Osteoblast (primary cell): ENCODE data around the gene COBL. TPM values are rescaled to one million over a fixed set of nuclear protein-coding genes. Genes with fewer than 3 reads are reported as not detected.

Experiments
- DNase-seq: peaks from one replicate; pipeline ENCODE4 v3.0.0; 2011; ENCODE audit warnings: low spot score, mixed read lengths; ENCODE audit not compliant: insufficient read length; ENCODE audit errors: missing footprints
- H2AFZ ChIP-seq: 2 replicates; pipeline ENCODE4 v1.6.0; 2011; ENCODE audit warnings: mild to moderate bottlenecking, low read length
- H3K27ac ChIP-seq: 2 replicates; pipeline ENCODE4 v1.5.1; 2011; ENCODE audit warnings: mild to moderate bottlenecking, low read depth, low read length, moderate library complexity
- H3K27me3 ChIP-seq: 2 replicates; pipeline ENCODE4 v1.6.0; 2012; ENCODE audit warnings: mild to moderate bottlenecking, control low read depth, inconsistent platforms, low read length, moderate library complexity; ENCODE audit not compliant: insufficient read depth
- H3K36me3 ChIP-seq: 2 replicates; pipeline ENCODE4 v1.5.1; 2011; ENCODE audit warnings: mild to moderate bottlenecking, low read length, control low read depth, moderate library complexity; ENCODE audit not compliant: insufficient read depth
- H3K4me1 ChIP-seq: 2 replicates; pipeline ENCODE4 v1.5.1; 2011; ENCODE audit warnings: mild to moderate bottlenecking, low read length, control low read depth, moderate library complexity; ENCODE audit not compliant: insufficient read depth
- H3K4me2 ChIP-seq: 2 replicates; pipeline ENCODE4 v1.6.0; 2011; ENCODE audit warnings: mild to moderate bottlenecking, low read length; ENCODE audit not compliant: insufficient read depth
- H3K4me3 ChIP-seq: fragments of 200-600 bp; sonication (generic); 3 replicates; pipeline ENCODE4 v1.5.1; 2012; ENCODE audit warnings: mild to moderate bottlenecking, low read length, inconsistent platforms; ENCODE audit not compliant: insufficient read depth
- H3K79me2 ChIP-seq: 2 replicates; pipeline ENCODE4 v1.6.0; 2012; ENCODE audit warnings: mild to moderate bottlenecking, low read length, control low read depth, inconsistent platforms; ENCODE audit not compliant: insufficient read depth
- H3K9me3 ChIP-seq: 2 replicates; pipeline ENCODE4 v1.5.1; 2011; ENCODE audit warnings: low read depth, low read length, control low read depth
- H4K20me1 ChIP-seq: 2 replicates; pipeline ENCODE4 v1.6.0; 2012; ENCODE audit warnings: mild to moderate bottlenecking, low read length, control low read depth; ENCODE audit not compliant: insufficient read depth
- CTCF ChIP-seq: IDR thresholded peaks from 2 replicates; pipeline ENCODE4 v1.5.1; 2011; ENCODE audit warnings: mild to moderate bottlenecking, low read depth, low read length, moderate library complexity; ENCODE audit errors: extremely low read depth
- total RNA-seq: library from RNA; depleted of rRNA; stranded (reverse); fragments of >200 nt; gene quantifications from 2 replicates; pipeline ENCODE4 v1.2.3, GENCODE V29; 2012

The COBL gene
- total RNA-seq, 1 donor, result under 0.01 TPM

GRCh38 chr7:51175316-51175991 lies 141.2 kb downstream of the COBL start:
- H3K4me1 ChIP-seq, result no peaks in the 10 kb centered on the region
- H3K4me2 ChIP-seq, result no peak overlapping the region
- H2AFZ ChIP-seq, result no peak overlapping the region
- no peaks in the 10 kb centered on the region for H4K20me1 ChIP-seq
- H3K79me2 ChIP-seq, result no peaks in the 10 kb centered on the region
- H3K36me3 ChIP-seq, result no peaks in the 10 kb centered on the region
- DNase-seq, result no peak
- H3K27me3 ChIP-seq, result peaks cover 4% of the 10 kb centered on the region
- no peak for TF ChIP-seq CTCF
- H3K4me3 ChIP-seq, result no peak overlapping the region
- H3K9me3 ChIP-seq, result no peaks in the 10 kb centered on the region
- H3K27ac ChIP-seq, result no peak overlapping the region

- DNase-seq, result no peak
- Histone ChIP-seq H4K20me1 (no peaks in the 10 kb centered on the region), H3K27me3 (no peaks in the 10 kb centered on the region), H3K4me1 (no peaks in the 10 kb centered on the region), H2AFZ (no peak overlapping the region), H3K36me3 (no peaks in the 10 kb centered on the region), H3K4me2 (no peak overlapping the region), H3K4me3 (no peak overlapping the region), H3K79me2 (no peaks in the 10 kb centered on the region), H3K9me3 (no peaks in the 10 kb centered on the region), H3K27ac (no peak overlapping the region)
- no peak for TF ChIP-seq CTCF
Observed at GRCh38 chr7:51165337-51165736, 151.3 kb downstream of the COBL start.

- TF ChIP-seq CTCF, result peak; percentile 95
- H2AFZ ChIP-seq, result peak overlapping the region; percentile 39
- no peaks in the 10 kb centered on the region for H3K36me3 ChIP-seq
- H3K4me2 ChIP-seq, result peak overlapping the region; percentile 1
- no peaks in the 10 kb centered on the region for H3K79me2 ChIP-seq
- no peaks in the 10 kb centered on the region for H4K20me1 ChIP-seq
- peaks cover 8% of the 10 kb centered on the region for H3K27me3 ChIP-seq
- H3K9me3 ChIP-seq, result no peaks in the 10 kb centered on the region
- H3K4me3 ChIP-seq, result no peak overlapping the region
- H3K4me1 ChIP-seq, result no peaks in the 10 kb centered on the region
- peak; percentile 71 for DNase-seq
- H3K27ac ChIP-seq, result no peak overlapping the region
Observed at GRCh38 chr7:51162724-51163329, 153.8 kb downstream of the COBL start.

GRCh38 chr7:51161937-51162336 lies 154.7 kb downstream of the COBL start:
- Histone ChIP-seq H3K4me1 (no peaks in the 10 kb centered on the region), H3K36me3 (no peaks in the 10 kb centered on the region), H4K20me1 (no peaks in the 10 kb centered on the region), H3K79me2 (no peaks in the 10 kb centered on the region), H3K9me3 (no peaks in the 10 kb centered on the region), H3K4me3 (no peak overlapping the region), H2AFZ (no peak overlapping the region), H3K4me2 (no peak overlapping the region), H3K27me3 (peaks cover 8% of the 10 kb centered on the region), H3K27ac (no peak overlapping the region)
- no peak for DNase-seq
- no peak for TF ChIP-seq CTCF
